ENCODE results near the gene TRIO. TPM values are rescaled to one million over a fixed set of nuclear protein-coding genes. Genes with fewer than 3 reads are reported as not detected.

Gene TRIO
- total RNA-seq, 4 donors from 2014 or later, result 112 to 155 (median 145) TPM

GRCh38 chr5:14402424-14402823, 259.3 kb downstream of the TRIO start:
- DNase-seq (ENCODE audit: extremely low spot score), result no peak
- intact Hi-C loops (cut with DNase I), result no loop called here

DNA sequence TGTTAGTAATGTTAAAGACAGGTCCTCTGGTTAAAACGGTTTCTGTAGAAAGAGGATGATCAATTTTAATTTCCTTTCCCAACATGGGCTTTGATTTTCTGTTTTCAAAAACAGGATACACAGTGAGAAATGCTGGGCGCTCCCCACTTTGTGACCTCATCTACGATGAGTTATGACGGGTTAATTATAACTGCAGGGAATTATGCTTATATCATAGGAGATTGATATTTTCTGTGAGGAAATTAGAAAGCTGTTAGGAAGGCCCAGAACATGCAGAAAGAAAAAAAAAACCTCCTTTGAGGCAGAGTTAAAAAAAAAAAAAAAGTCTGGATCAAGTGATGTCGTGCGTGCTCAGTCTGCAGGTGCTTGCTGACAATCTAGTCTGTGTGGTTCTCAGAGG, 261.6 kb downstream of the TRIO start:
- peaks cover 20 to 48% (median 38%) of the 10 kb centered on the region in 4 donors for H3K4me1 ChIP-seq
- intact Hi-C loops (cut with DNase I), result loop anchor here (5.0 kb wide), 1 partner anchor 38 kb away; no protein-coding TSS in a partner anchor
- no peaks in the 10 kb centered on the region for H3K27me3 ChIP-seq
- no peak overlapping the region for H3K4me3 ChIP-seq
- no peaks in the 10 kb centered on the region for H3K9me3 ChIP-seq
- TF ChIP-seq EP300 (IDR thresholded peaks at IDR 0.05) (no peak), POLR2AphosphoS5 (IDR thresholded peaks at IDR 0.05) (no peak), POLR2A (IDR thresholded peaks at IDR 0.05; ENCODE audit: low read depth) (no peak)
- H3K27ac ChIP-seq (replicated peaks in 1 of 4), result peak overlapping the region in 2 of 4 donors; percentile 11 to 81
- H3K36me3 ChIP-seq, result peaks cover 19 to 54% (median 42%) of the 10 kb centered on the region in 4 donors
- 89% methylated on average over 6 of the region's 6 CpGs for WGBS
- DNase-seq (ENCODE audit: extremely low spot score), result no peak

More at GRCh38 chr5:14402424-14402823, 259.3 kb downstream of the TRIO start:
- TF ChIP-seq POLR2AphosphoS5 (IDR thresholded peaks at IDR 0.05), result no peak
- no peak for TF ChIP-seq POLR2A (IDR thresholded peaks at IDR 0.05; ENCODE audit: low read depth)
- no peak for TF ChIP-seq EP300 (IDR thresholded peaks at IDR 0.05)
- no peak for TF ChIP-seq CTCF (IDR thresholded peaks at IDR 0.05)
- Histone ChIP-seq H3K4me1 (peaks cover 12 to 44% (median 39%) of the 10 kb centered on the region in 4 donors), H3K27me3 (no peaks in the 10 kb centered on the region), H3K36me3 (peaks cover 19 to 48% (median 35%) of the 10 kb centered on the region in 4 donors), H3K9me3 (no peaks in the 10 kb centered on the region), H3K27ac (replicated peaks in 1 of 4) (peak overlapping the region in 1 of 4 donors; percentile 24), H3K4me3 (no peak overlapping the region)
- WGBS, result 94% methylated on average over 6 of the region's 6 CpGs

GRCh38 chr5:14405267-14405666, 262.1 kb downstream of the TRIO start:
- WGBS, result 89% methylated on average over 9 of the region's 10 CpGs
- Histone ChIP-seq H3K27ac (replicated peaks in 1 of 4) (peak overlapping the region in 3 of 4 donors; percentile 11 to 81 (median 79)), H3K36me3 (peaks cover 19 to 54% (median 44%) of the 10 kb centered on the region in 4 donors), H3K27me3 (no peaks in the 10 kb centered on the region), H3K4me3 (no peak overlapping the region), H3K4me1 (peaks cover 20 to 44% (median 39%) of the 10 kb centered on the region in 4 donors), H3K9me3 (no peaks in the 10 kb centered on the region)
- TF ChIP-seq POLR2AphosphoS5 (IDR thresholded peaks at IDR 0.05), result no peak
- TF ChIP-seq EP300 (IDR thresholded peaks at IDR 0.05), result no peak
- no peak for TF ChIP-seq POLR2A (IDR thresholded peaks at IDR 0.05; ENCODE audit: low read depth)
- TF ChIP-seq CTCF (IDR thresholded peaks at IDR 0.05), result no peak
- DNase-seq (ENCODE audit: extremely low spot score), result no peak
- intact Hi-C loops (cut with DNase I), result loop anchor here (5.0 kb wide), 1 partner anchor 37 kb away; no protein-coding TSS in a partner anchor

DNA sequence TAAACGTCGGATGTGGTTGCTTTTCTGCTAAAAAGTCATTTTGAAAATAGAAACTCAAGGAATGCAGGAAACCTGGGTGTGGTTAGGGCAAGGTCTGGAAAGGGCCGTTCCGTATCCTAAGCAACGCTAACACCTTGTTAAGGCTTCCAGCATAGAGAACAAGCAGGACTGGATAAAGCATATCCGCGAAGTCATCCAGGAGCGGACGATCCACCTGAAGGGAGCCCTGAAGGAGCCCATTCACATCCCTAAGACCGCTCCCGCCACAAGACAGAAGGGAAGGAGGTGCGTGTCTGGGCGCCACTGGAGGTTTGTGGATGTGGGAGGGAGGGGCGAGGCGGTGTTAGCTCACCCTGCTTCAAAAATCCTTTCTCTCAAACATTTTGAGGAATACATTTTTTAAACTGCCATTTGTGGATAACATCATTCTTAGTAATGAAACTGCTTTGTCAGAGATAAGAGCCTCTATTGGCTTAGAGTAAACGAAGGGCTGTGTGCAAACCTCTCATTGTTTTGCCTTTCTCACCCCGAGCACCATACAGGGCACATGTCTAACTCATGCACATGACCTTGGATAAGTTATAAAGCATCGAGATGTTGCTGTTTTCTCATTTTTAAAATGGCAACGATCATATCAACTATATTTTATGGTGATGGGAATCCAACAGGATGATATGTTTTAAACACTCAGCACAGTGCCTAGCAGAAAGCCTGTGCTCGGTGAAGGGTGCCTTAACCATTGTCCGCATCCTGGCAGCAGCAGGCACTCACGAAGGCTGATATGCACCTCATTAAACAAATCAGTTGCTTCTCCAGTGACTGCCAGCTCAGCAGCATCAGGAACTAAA, 262.8 kb downstream of the TRIO start:
- Histone ChIP-seq H3K27me3 (no peaks in the 10 kb centered on the region), H3K4me1 (peaks cover 20 to 43% (median 39%) of the 10 kb centered on the region in 4 donors), H3K36me3 (peaks cover 19 to 55% (median 49%) of the 10 kb centered on the region in 4 donors), H3K4me3 (no peak overlapping the region), H3K27ac (replicated peaks in 1 of 4) (peak overlapping the region; percentile 78 to 82 (median 80)), H3K9me3 (no peaks in the 10 kb centered on the region)
- intact Hi-C loops (cut with DNase I), result loop anchor here (5.0 kb wide), 1 partner anchor 36 kb away; no protein-coding TSS in a partner anchor
- TF ChIP-seq POLR2AphosphoS5 (IDR thresholded peaks at IDR 0.05) (no peak), EP300 (IDR thresholded peaks at IDR 0.05) (no peak), POLR2A (IDR thresholded peaks at IDR 0.05; ENCODE audit: low read depth) (no peak), CTCF (IDR thresholded peaks at IDR 0.05) (no peak)
- WGBS, result 92% methylated on average over 22 of the region's 22 CpGs
- no peak for DNase-seq (ENCODE audit: extremely low spot score)

GRCh38 chr5:14406554-14406849, 263.4 kb downstream of the TRIO start:
- TF ChIP-seq POLR2AphosphoS5 (IDR thresholded peaks at IDR 0.05) (no peak), POLR2A (IDR thresholded peaks at IDR 0.05; ENCODE audit: low read depth) (no peak), CTCF (IDR thresholded peaks at IDR 0.05) (no peak)
- H3K27me3 ChIP-seq, result no peaks in the 10 kb centered on the region
- WGBS, result 82% methylated on average over 12 of the region's 12 CpGs
- peaks cover 20 to 44% (median 40%) of the 10 kb centered on the region in 4 donors for H3K4me1 ChIP-seq
- no peaks in the 10 kb centered on the region for H3K9me3 ChIP-seq
- intact Hi-C loops (cut with DNase I), result loop anchor here (5.0 kb wide), 1 partner anchor 36 kb away; no protein-coding TSS in a partner anchor
- peaks cover 19 to 59% (median 50%) of the 10 kb centered on the region in 4 donors for H3K36me3 ChIP-seq
- H3K4me3 ChIP-seq, result no peak overlapping the region
- H3K27ac ChIP-seq (replicated peaks in 1 of 4), result peak overlapping the region; percentile 78 to 82 (median 80)
- DNase-seq (ENCODE audit: extremely low spot score), result no peak
